ENCODE measurements around the gene SPATA31C1. TPM values are rescaled to one million over a fixed set of nuclear protein-coding genes. Genes with fewer than 3 reads are reported as not detected.
"Not testable (repeated sequence)": the region's sequence is repeated elsewhere in the genome, so short reads cannot be mapped to it uniquely, and the experiment has no call there.

SPATA31C1 gene
- total RNA-seq, 1 donor from 2014 or later = not detected

DNA sequence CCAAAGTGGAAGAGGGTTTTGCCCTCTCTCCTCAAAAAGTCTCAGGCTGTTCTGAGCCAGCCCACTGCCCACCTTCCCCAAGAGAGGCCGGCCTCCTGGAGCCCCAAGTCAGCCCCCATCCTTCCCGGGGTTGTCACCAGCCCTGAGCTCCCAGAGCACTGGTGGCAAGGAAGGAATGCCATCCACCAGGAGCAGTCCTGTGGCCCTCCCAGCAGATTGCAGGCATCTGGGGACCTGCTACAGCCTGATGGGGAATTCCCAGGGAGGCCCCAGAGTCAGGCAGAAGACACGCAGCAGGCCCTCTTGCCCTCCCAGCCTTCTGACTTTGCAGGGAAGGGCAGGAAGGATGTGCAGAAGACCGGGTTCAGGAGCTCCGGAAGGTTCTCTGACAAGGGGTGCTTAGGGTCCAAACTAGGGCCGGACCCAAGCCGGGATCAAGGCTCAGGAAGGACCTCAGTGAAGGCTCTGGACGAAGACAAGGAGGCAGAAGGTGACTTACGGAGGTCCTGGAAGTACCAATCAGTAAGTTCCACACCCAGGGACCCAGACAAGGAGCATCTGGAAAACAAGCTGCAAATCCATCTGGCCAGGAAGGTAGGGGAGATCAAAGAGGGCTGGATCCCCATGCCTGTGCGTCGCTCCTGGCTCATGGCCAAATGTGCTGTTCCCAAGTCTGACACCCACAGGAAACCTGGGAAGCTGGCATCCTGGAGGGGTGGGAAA is 31.4 kb upstream of the SPATA31C1 start:
- no peak for DNase-seq (ENCODE audit: extremely low read depth, low read depth, low spot score)

DNA sequence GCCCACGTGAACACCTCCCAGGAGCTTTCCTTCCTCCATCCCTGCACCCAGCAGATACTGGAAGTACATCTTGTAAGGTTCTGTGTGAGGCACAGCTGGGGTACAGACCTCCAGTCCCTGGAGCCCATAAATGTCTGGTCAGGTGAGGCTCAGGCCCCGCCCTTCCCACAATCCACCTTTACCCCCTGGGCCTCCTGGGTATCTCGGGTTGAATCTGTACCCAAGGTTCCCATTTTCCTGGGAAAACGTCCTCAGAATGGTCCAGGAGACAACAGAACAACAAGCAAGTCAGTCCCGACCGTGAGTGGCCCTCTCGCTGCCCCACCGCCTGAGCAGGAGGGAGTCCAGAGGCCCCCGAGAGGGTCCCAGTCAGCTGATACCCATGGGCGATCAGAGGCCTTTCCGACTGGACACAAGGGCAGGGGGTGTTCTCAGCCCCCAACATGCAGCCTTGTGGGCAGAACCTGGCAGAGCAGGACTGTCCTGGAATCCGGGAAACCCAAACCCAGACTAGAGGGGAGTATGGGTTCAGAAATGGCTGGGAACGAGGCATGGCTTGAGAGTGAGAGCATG is 30.7 kb upstream of the SPATA31C1 start:
- no peak for DNase-seq (ENCODE audit: extremely low read depth, low read depth, low spot score)

DNA sequence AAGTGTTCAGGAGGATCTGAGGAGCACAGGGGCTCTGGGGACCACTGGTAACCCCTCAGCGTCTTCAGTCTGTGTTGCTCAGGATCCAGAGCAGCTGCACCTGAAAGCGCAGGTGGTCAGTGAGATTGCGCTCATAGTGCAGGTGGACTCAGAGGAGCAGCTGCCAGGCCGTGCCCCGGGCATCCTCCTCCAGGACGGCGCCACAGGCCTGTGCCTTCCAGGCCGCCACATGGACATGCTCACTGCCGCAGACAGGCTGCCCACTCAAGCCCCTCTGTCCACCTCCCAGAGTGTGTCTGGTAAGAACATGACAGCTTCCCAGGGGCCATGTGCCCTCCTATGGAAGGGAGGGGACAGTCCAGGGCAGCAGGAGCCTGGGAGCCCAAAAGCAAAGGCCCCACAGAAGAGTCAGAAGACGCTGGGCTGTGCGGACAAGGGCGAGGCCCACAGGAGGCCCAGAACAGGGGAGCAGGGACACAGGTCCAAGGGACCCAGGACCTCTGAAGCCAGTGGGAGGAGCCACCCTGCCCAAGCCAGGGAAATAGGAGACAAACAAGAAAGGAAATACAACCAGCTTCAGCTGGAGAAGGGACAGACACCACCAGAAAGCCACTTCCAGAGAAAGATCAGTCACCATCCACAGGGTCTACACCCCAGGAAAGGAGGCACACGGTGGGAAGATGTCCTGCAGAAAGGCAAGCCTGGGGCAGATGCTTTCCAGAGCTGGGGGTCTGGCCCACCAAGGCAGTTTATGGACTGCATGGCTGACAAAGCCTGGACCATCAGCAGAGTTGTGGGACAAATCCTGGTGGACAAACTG is 29.9 kb upstream of the SPATA31C1 start:
- no peak for DNase-seq (ENCODE audit: extremely low read depth, low read depth, low spot score)

DNA sequence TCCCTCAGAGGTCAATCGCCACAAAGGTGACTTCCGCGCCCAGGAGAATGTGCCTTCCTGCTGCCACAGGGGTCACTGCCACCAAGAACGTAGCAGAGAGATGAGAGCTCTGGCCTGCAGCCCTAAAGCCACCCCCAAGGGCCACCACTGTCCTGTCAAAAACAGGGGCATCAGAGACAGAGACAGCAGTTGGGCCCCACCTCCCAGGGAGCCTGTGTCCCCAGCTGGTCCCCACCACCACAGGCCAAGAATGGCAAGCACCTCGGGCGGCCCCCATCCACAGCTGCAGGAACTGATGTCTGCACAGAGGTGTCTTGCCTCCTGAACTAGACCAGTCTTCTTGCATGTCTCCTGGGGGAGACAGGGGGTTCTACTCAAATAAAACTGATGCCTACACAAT is 29.3 kb upstream of the SPATA31C1 start:
- no peak for DNase-seq (ENCODE audit: extremely low read depth, low read depth, low spot score)

DNA sequence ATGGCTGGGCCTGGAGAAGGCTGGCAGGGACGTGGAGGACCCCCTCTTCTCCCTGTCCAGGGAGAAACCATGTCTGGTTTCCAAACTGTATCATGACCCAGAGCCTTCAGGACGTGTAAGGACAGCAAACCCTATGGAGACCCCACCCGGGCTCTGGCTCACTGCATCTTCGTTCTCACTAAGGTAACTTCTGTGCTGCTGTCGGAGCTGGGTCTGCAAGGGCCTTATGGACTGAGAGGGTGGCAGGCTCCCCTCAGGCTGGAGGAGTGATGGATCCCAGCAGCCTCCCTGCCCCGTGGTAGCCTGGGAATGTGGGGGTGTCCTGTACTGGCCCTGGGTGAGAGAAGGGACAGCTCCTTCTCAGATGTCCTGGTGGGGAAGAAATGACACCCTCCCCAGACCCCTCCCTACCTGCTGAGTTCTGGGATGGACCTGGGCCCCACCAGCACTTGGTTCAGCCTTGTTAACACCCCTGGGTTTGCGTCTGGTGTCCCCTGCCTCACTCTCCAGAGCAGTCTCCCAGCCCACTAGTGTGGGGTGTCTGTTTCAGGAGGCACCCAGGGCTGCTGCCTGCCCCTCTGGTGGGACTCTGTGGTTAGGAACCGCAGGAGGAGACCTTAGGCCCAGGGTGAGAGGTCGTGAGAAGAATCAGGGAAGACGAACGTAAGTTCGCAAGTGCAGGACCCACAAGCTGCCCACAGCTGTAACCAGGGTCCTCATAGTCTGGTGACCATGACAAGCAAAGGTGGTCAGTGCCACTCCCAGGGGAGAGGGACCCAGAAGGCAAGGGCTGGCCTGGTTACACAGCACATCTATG is 28.5 kb upstream of the SPATA31C1 start:
- no peak for DNase-seq (ENCODE audit: extremely low read depth, low read depth, low spot score)

DNA sequence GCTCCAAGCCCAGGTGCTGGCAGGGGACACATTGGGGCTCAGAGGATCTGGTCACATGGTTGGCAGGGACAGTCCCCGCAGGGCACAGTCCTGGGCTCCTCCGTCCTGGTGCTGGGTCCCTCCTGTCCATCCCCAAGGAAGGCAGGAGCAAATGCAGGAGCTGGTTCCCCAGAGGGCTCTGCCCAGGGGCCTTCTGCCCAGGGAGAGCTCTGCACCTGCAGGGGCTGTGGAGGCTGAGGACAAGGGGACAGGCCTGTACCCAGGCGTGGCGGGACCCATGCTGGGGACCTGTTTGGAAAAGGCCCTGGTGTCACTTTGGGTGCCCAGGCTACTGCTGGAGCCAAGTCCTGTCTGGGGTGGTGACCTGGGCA is 27.9 kb upstream of the SPATA31C1 start:
- no peak for DNase-seq (ENCODE audit: extremely low read depth, low read depth, low spot score)

DNA sequence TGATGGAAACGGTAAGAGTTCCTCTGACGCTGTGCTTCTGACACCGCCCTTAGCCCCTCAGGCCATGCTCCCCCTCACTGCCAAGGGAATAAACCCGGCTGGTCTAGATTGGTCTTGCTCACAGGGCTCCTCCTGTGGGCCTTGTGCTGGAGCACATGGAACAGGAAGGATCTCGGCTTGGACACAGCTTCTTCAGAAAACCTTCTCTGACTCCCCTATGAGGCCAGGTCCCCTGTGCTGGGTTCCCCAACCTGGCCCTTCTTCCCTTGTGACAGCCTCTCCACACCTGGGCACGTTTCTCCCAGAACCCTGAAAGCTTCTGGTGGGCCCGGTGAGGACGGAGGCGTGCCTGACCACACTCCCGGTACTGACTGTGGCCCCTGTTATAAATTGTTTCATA is 26.9 kb upstream of the SPATA31C1 start:
- DNase-seq (ENCODE audit: extremely low read depth, low read depth, low spot score) = no peak

DNA sequence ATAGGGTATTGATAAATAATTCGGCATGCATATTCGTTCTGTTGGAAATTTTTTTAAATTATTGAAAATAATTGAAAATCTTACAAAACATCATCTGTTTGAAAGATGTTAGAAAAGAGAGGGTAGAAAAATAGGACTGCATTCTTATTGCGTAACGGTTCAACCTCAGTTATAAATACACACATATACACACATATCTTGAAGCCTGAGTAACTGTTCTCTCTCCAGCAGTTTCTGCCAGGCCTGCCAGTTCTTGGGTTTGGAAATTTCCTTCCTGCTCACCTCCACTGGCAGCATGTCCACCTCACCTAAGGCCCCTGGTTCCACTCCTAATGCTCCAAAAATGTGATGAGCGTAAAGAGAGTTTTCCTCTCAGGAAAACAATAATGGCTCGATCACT is 26.0 kb upstream of the SPATA31C1 start:
- DNase-seq (ENCODE audit: extremely low read depth, low read depth, low spot score) = no peak

DNA sequence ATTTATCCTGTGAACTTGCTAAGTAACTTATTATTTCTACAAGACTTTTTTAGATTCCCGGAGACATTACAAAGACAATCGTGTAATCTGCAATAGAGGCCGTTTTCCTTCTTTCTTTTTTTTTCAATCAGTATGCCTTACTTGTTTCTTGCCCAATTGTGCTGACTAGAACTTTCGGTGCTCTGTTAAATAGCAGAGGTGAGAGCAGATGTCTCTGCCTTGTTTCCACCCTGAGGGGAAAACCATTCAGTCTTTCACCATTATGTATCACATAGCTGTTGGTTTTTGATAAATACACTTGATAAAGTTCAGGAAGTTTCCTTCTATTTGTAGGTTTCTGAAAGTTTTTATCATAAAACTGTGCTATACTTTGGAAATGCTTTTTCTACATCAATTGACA is 24.8 kb upstream of the SPATA31C1 start:
- DNase-seq (ENCODE audit: extremely low read depth, low read depth, low spot score) = no peak

DNA sequence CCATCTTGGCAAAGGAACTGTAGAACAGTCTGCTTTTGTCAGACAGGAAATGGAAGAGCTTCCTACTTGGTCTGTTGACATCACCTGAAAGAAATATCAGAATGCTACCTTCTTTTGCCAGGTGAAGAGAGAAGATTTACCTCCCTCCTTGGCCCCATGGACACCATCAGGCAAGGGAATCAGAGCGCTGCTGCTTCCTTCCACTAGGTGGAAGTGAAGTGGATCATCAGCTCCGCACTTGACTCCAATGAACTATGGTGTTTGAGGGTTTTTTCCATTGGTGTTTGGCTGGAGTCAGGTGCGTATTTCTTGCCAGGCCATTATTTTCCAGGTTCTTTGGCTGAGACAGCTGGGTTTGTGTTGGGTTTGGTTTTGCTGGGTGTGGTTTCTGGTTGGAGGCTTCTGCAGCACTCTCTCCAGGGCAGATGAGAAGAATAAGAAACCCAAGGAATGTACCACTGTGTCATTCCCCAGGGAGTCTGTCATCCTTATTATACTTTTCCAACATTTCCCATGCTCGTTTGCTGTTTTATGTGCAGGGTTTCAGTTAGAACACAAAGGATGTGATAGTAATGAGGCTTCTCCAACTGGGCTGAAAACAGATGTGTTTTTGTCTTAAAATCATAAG is 22.6 kb upstream of the SPATA31C1 start:
- no peak for DNase-seq (ENCODE audit: extremely low read depth, low read depth, low spot score)

DNA sequence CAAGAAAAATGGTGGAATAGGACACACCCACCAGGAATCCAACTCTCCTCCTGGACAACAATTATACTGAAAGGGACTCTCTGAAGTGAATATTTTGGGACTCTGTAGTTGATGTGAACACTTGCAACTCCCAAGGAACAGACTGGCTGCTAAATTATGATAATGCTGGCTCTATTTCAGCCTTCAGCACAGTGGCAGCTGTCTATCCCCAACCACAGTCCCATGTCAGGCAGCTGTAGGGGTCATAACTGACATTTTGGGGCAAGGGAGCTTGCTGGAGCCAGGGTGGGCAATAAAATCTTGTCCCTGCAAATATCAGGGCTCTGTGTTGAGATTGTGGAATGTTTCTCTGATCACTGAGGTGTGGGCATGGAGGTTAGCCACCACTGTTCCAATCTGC is 20.9 kb upstream of the SPATA31C1 start:
- DNase-seq (ENCODE audit: extremely low read depth, low read depth, low spot score) = no peak

DNA sequence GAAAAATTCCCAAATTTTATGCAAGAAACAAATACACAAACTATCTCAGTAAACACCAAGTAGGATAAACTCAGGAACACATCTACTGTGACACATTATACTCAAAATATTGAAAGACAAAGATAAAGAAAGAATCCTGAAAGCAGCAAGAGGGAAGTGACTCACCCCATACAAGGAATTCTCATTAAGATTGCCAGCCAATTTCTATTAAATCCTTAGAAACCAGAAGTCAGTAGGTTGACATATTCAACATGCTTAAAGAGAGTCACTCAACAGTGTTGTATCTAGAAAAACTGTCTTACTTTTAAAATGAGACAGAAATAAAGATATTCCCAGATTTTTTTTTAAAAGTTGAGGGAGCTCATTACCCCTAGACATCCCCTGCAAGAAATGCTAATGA is 19.6 kb upstream of the SPATA31C1 start:
- no peak for DNase-seq (ENCODE audit: extremely low read depth, low read depth, low spot score)

DNA sequence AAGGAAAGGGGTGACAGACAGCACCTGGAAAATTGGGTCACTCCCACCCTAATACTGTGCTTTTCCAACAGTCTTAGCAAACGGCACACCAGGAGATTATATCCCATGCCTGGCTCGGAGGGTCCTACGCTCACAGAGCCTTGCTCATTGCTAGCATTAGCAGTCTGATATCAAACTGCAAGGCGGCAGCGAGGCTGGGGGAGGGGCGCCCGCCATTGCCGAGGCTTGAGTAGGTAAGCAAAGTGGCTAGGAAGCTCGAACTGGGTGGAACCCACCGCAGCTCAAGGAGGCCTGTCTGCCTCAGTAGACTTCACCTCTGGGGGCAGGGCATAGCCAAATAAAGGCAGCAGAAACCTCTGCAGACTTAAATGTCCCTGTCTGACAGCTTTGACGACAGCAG is 15.4 kb upstream of the SPATA31C1 start:
- DNase-seq (ENCODE audit: extremely low read depth, low read depth, low spot score) = not testable (repeated sequence)

DNA sequence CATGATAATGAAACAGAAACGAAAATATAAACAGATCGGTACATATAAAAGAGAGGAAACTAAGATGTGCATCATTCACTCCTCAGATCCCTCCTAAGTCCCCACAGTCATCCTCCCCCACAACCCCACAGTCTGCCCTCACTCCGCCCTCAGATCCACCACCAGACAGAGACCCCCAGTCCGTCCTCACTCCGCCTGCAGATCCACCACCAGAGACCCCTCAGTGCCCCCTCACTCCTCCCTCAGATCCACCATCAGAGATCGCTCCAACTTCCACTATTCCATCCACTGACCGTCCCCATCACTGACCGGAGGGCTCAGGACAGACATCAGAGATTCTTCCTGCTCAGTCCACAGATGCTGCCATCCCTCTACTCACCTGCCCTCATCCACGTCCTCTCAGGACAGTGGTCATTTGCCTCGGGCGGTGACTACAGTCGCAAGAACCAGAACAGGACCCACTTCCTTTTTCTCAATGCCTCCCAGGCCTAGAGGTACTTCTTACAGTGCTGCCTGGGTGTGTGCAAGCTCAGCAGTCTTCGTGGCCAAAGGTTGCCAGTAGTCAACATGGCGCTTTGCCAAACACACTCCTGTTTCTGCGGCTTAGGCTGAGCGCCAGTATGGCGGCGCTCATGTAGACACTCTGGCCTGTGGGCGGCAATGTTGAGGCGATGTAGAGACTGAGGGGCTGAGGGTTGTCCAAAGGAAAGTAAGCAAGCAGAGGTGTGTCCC is 8.3 kb upstream of the SPATA31C1 start:
- DNase-seq (ENCODE audit: extremely low read depth, low read depth, low spot score) = no peak

DNA sequence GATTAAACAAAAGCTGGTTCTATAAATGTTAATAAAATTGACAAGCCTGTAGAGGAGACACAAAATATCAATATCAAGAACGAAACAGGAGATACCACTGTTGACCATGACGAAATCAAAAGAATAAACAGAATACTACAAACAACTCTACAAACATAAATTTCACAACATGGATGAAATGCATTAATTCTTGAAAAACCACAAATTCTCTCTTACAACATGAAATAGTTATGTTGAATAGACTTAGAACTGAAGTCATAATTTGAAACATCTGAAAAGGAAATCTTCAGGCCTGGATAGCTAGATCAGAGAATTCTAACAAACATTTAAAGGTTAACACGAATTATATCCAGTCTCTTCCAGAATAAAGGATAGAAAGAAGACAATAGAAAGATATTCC is 6.9 kb upstream of the SPATA31C1 start:
- DNase-seq (ENCODE audit: extremely low read depth, low read depth, low spot score) = no peak

DNA sequence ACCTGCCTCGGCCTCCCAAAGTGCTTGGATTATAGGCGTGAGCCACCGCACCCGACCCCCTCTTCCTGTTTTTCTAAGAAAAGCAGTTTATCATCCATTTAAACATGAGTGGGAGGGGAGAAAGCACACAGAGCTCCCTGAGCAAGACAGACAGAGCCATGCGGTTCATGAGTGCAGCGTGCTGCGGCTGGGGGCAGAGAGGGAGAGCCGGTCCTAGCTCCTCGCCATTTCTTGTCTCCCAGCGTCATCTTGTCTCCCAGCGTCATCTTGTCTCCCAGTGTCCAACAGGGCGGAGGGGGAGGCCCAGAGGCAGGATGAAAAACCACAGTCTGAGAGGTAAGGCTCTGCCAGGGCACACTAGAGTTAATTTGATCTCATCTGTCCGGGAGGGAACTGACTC is 1.3 kb downstream of the SPATA31C1 start:
- not testable (repeated sequence) for DNase-seq (ENCODE audit: extremely low read depth, low read depth, low spot score)

DNA sequence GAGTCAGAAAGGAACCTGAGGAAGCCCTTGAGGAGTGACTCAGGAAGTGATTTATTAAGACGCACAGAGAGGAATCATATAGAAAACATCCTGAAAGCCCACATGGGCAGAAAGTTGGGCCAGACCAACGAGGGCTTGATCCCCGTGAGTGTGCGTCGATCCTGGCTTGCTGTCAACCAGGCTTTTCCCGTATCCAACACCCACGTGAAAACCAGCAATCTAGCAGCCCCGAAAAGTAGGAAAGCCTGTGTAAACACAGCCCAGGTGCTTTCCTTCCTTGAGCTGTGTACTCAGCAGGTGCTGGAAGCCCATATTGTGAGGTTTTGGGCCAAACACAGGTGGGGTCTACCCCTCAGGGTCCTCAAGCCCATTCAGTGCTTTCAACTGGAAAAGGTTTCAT is 3.8 kb downstream of the SPATA31C1 start:
- DNase-seq (ENCODE audit: extremely low read depth, low read depth, low spot score) = not testable (repeated sequence)

DNA sequence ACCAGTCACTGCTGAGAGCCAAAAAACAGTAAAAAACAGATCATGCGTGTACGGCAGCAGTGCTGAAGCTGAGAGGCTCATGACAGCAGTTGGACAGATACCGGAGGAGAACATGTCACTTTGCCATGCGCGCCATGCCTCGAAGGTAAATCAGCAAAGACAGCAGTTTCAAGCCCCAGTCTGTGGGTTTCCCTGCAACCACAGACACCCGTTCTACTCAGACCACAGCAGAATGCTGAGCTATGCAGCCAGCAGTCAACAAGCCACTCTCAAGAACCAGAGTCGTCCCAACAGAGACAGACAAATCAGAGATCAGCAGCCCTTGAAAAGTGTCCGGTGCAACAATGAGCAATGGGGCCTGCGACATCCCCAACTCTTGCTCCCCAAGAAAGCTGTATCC is 5.2 kb downstream of the SPATA31C1 start:
- not testable (repeated sequence) for DNase-seq (ENCODE audit: extremely low read depth, low read depth, low spot score)

DNA sequence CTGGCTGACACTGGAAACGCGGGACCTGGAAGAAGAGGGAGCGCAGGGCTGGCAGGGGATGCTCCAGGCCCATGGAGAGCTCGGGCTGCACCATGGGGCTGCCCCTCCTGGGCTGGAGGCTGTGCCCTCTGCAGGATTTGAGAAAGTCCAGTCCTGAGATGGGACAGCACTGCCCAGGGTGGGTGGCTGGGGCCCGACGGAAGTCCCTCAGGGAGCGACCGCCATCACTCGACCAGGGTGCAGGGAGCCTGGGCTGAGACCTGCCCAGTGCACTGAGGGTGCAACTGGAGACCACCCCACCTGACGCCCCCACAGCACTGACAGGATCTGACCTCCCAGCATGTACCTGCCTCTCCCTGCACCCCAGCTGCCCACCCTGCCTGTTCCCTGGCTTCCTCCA is 7.1 kb downstream of the SPATA31C1 start:
- not testable (repeated sequence) for DNase-seq (ENCODE audit: extremely low read depth, low read depth, low spot score)

DNA sequence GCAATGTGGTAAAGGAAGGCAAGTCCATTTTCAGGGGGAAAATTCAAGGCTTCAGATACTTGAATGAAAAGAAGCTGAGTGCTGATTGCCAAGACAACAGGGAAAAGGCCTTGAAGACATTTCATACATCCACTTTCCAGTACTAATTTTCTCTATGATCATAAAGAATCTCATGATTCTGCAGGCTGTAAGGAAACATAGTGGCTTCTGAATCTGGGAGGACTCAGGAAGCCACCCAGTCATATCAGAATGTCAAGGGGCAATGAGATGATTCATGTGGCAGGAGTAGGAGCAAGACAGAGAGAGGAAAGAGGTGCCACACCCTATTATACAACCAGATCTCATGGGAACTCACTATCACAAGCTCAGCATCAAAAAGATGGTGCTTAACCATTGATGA is 11.4 kb downstream of the SPATA31C1 start:
- DNase-seq (ENCODE audit: extremely low read depth, low read depth, low spot score) = not testable (repeated sequence)

Data from glomerular endothelial cell (primary cell).